ENCODE measurements around the gene TMEM109.

The TMEM109 gene

DNA sequence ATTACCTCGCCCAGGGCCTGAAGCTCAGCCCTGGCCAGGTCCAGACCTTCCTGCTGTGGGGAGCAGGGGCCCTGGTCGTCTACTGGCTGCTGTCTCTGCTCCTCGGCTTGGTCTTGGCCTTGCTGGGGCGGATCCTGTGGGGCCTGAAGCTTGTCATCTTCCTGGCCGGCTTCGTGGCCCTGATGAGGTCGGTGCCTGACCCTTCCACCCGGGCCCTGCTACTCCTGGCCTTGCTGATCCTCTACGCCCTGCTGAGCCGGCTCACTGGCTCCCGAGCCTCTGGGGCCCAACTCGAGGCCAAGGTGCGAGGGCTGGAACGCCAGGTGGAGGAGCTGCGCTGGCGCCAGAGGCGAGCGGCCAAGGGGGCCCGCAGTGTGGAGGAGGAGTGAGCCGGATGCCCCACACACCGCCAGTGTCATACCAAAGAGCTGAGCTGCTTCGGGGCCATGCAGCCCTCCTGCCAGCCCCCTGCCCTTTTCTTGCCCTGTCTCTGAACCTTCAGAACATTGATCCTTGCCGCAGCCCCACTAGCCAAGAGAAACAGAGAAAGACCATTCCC is 7.9 kb downstream of the TMEM109 start:
- no peak for DNase-seq (ENCODE audit: low read depth)
- TF ChIP-seq, protein P1, sequence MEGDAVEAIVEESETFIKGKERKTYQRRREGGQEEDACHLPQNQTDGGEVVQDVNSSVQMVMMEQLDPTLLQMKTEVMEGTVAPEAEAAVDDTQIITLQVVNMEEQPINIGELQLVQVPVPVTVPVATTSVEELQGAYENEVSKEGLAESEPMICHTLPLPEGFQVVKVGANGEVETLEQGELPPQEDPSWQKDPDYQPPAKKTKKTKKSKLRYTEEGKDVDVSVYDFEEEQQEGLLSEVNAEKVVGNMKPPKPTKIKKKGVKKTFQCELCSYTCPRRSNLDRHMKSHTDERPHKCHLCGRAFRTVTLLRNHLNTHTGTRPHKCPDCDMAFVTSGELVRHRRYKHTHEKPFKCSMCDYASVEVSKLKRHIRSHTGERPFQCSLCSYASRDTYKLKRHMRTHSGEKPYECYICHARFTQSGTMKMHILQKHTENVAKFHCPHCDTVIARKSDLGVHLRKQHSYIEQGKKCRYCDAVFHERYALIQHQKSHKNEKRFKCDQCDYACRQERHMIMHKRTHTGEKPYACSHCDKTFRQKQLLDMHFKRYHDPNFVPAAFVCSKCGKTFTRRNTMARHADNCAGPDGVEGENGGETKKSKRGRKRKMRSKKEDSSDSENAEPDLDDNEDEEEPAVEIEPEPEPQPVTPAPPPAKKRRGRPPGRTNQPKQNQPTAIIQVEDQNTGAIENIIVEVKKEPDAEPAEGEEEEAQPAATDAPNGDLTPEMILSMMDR (IDR thresholded peaks at IDR 0.05; ENCODE audit: control insufficient read depth, insufficient read depth, low read depth, low read length, missing control alignments), result no peak
- no peak overlapping the region for H3K4me3 ChIP-seq (ENCODE audit: control insufficient read depth, low read depth, low read length)

DNA sequence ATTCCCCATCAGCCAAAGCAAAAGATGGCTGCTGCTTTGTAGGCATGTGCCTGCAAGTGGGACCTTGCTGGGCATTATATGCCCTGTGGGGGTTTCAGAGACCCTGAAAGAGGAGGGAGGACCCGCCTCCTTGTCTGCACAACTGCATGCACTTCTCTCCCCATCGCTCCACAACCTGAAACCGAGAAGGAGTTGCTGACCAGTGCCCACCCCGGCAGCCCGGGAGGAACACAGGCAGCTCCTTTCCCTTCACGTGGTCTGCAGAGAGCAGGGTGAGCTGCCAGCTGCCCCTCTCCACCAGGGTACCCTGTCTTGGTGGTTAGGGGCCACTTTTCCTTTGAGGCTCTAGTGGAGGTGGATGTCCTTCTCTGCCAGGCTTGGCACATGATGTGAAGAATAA is 8.9 kb downstream of the TMEM109 start:
- no peak for DNase-seq (ENCODE audit: low read depth)
- H3K4me3 ChIP-seq (ENCODE audit: control insufficient read depth, low read depth, low read length), result no peak overlapping the region

DNA sequence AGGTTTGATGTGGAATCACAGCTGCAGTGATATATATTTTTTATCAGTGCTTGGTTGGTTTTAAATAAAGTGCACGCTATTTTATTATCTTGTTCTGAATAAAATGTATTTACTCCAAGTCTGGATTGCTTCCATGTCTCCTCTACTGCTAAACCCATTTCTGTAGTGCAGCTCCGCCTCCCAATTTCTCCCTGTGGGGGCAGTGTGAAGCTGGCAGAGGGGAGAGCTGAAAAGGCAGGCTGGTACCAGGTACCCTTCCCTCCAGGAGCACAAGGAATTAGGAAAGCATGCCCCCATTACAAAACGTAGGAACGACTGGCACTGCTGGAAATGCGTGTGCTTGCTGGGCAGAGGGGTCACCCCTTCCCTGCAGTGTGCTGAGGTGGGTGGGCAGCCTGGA is 9.4 kb downstream of the TMEM109 start:
- TF ChIP-seq, protein P1 (IDR thresholded peaks at IDR 0.05; ENCODE audit: control insufficient read depth, insufficient read depth, low read depth, low read length, missing control alignments), result no peak
- H3K4me3 ChIP-seq (ENCODE audit: control insufficient read depth, low read depth, low read length), result no peak overlapping the region
- no peak for DNase-seq (ENCODE audit: low read depth)

More for the DNA sequence above, 8.9 kb downstream of the TMEM109 start:
- TF ChIP-seq, protein P1 (IDR thresholded peaks at IDR 0.05; ENCODE audit: control insufficient read depth, insufficient read depth, low read depth, low read length, missing control alignments), result no peak

DNA sequence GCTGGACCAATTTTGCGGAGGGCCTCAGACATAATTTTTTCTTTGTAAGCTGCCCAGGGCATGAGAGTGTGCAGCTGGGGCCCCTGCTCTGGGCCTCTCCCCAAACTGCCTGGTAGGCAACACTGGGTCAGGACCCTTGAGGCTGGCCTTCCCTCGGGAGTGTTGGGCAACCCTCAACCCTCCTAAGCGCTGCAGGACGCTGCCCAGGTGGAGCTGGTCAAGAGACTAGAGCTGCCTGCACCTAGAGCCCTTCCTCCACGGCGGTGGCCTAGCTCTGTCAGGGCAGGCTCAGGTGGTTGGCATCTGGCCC is 9.8 kb downstream of the TMEM109 start:
- peak overlapping the region; percentile 73; the same call in 1 of the 2 replicates for H3K4me3 ChIP-seq (ENCODE audit: control insufficient read depth, low read depth, low read length)
- DNase-seq (ENCODE audit: low read depth), result no peak

DNA sequence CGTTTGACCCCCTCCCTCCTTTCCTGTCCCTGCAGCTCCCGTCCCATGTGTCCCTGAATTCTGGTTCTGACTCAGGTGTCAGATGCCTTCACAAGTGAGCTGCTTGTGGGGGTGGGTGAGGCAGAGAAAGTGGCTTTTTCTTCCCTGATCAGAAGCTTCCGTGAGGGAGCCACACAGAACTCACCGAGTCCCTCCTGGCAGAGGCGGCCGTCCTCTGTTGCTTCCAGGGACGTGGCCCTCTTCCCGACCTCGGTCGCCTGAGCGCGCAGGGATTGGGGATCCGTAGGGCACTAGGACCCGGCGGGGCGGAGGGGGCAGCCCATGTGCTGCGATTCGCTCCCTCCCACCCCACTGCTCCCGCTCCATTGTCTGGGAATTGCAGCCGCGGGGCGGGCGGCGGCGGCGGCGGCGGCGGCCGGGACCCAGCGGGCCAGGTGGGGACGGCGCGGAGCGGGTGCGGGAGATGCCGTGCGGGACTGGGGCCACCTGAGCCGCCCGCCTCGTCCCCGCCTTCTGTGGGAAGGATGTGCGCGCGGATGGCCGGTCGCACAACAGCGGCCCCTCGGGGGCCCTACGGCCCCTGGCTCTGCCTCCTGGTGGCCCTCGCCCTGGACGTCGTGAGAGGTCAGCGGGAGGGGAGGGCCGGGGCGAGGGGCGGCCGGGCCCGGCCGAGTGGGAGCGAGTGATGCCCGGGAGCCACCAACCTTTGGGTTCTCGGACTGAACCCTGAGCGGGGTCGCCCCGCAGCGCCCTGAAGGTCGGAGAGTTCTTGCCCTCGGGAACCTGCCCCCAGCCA is 10.3 kb downstream of the TMEM109 start, which contains the start of gene TMEM132A:
Gene TMEM132A (plus strand): TSS at position 351 of the 796 bp plus-strand sequence. CDS start 174 bp downstream, at position 525.
- TF ChIP-seq, protein P1 (IDR thresholded peaks at IDR 0.05; ENCODE audit: control insufficient read depth, insufficient read depth, low read depth, low read length, missing control alignments), result no peak
- DNase-seq (ENCODE audit: low read depth), result no peak
- peak within 1 kb of the TSS; percentile 73 for H3K4me3 ChIP-seq (ENCODE audit: control insufficient read depth, low read depth, low read length)

More for the DNA sequence above, 9.8 kb downstream of the TMEM109 start:
- TF ChIP-seq, protein P1 (IDR thresholded peaks at IDR 0.05; ENCODE audit: control insufficient read depth, insufficient read depth, low read depth, low read length, missing control alignments), result no peak

DNA sequence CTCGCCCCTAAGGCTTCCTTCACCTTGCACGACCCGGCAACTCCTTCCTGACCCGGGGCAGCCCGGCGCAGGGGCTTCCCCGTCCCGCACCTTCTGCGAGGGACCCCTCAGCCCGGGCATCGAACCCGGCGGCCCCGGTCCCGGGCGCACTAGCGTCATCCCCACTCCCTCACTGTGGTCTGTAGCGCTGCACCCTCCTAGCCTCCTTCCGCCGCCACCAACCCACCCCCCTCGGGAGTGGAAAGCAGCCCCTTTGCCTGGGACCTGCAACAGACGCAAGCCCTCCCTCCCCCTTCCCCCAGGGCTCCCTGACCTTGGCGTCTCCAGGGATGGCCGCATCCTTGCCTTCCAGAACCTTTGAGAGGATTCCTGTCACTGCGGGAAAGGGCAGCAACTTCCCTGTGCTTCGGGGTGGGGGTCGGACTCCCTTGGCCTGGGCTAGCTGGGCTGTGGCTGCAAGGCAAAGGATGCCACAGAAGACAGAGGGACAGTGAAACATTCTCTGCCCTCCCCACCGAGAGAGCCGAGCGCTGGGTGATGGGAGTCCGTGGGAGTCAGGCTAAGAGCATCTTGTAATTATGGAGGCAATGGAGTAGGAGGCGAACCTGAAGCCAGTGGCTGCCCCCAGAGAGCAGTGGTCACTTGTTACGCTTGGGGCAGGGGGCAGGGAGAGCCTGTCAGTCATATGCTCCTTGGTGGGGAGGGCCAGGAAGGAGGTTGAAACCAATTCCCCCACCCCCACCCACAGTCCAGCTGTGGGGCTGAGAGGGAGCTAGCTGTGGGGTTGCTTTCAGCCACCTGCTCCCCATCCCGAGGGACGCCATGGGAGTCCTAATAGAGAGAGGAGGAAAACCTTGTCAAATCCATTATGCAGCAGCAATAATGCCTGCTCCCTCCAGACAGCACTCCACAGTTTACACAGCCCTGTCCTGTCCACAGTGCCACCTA is 11.2 kb downstream of the TMEM109 start:
- TF ChIP-seq, protein P1 (IDR thresholded peaks at IDR 0.05; ENCODE audit: control insufficient read depth, insufficient read depth, low read depth, low read length, missing control alignments), result no peak
- no peak for DNase-seq (ENCODE audit: low read depth)
- peak overlapping the region; percentile 73 for H3K4me3 ChIP-seq (ENCODE audit: control insufficient read depth, low read depth, low read length)

Data from AG09309 (cell line).